Fibroblast of mammary gland (primary cell): ENCODE results near the gene JAG2.

ENCODE experiments used
- DNase-seq: peaks from one replicate; pipeline ENCODE4 v3.0.0-alpha.2; 2010; ENCODE audit warnings: low read depth
- H3K4me3 ChIP-seq: 2 replicates; pipeline ENCODE4 v1.5.1; 2011; ENCODE audit warnings: low read depth, mild to moderate bottlenecking, low read length, moderate library complexity; ENCODE audit not compliant: control insufficient read depth
- CTCF ChIP-seq: conservative IDR thresholded peaks from 2 replicates; pipeline ENCODE4 v1.5.1; 2011; ENCODE audit warnings: low read depth, low read length, inconsistent platforms; ENCODE audit not compliant: control insufficient read depth, insufficient read depth

JAG2 gene

GRCh38 chr14:105124823-105125222, 43.8 kb downstream of the JAG2 start:
- no peak for TF ChIP-seq CTCF
- no peak for DNase-seq
- H3K4me3 ChIP-seq = no peak overlapping the region

GRCh38 chr14:105123981-105124765, 44.4 kb downstream of the JAG2 start:
- H3K4me3 ChIP-seq = no peak overlapping the region
- DNase-seq = no peak
- TF ChIP-seq CTCF = no peak

GRCh38 chr14:105123064-105123665, 45.4 kb downstream of the JAG2 start:
- no peak overlapping the region for H3K4me3 ChIP-seq
- no peak for TF ChIP-seq CTCF
- no peak for DNase-seq

GRCh38 chr14:105120056-105120455, 48.5 kb downstream of the JAG2 start:
- DNase-seq = no peak
- no peak overlapping the region for H3K4me3 ChIP-seq
- no peak for TF ChIP-seq CTCF

GRCh38 chr14:105119408-105120025, 49.1 kb downstream of the JAG2 start:
- TF ChIP-seq CTCF = no peak
- no peak for DNase-seq
- H3K4me3 ChIP-seq = no peak overlapping the region

- H3K4me3 ChIP-seq = no peak overlapping the region
- no peak for TF ChIP-seq CTCF
- DNase-seq = no peak
Measured at GRCh38 chr14:105118646-105119407, 49.7 kb downstream of the JAG2 start.
